GM10248 (cell line): ENCODE data around the gene MSRB1.

Experiments used
- CTCF ChIA-PET: fragments of 300-600 bp; sonication (Branson Sonifier 250); formaldehyde crosslinking; extraction: SDS; loops from one replicate; lab custom pipeline; 2021; ENCODE audit warnings: antibody characterized with exemption; lab: Yijun Ruan, JAX
- POLR2A ChIA-PET: fragments of 350-650 bp; sonication (Branson Sonifier 250); formaldehyde crosslinking; extraction: SDS; loops from one replicate; lab custom pipeline; 2020; ENCODE audit warnings: antibody characterized with exemption; lab: Yijun Ruan, JAX
- DNase-seq: peaks from one replicate; pipeline ENCODE4 v3.0.0; 2012; ENCODE audit errors: extremely low spot score
- CTCF ChIP-seq: IDR thresholded peaks from 2 replicates; pipeline ENCODE4 v1.5.1; 2012; ENCODE audit warnings: mild to moderate bottlenecking, low read depth; ENCODE audit errors: extremely low read depth, missing control alignments, control extremely low read depth

Gene MSRB1

GRCh38 chr16:1990101-1990350 lies 47.0 kb upstream of the MSRB1 start:
- DNase-seq, result no peak
- ChIA-PET POLR2A (interaction anchor here (0.6 to 3.3 kb wide), 3 partner anchors 25 to 165 kb away, joined by 3 to 22 read pairs (median 9); partner anchors contain the start of genes RPS2 and TRAF7), CTCF (interaction anchor here (1.1 to 7.3 kb wide), 2 partner anchors 13 to 127 kb away, joined by 3 to 63 read pairs; no protein-coding TSS in a partner anchor)
- no peak for TF ChIP-seq CTCF

GRCh38 chr16:1989209-1990100 lies 46.5 kb upstream of the MSRB1 start, which contains the start of gene SYNGR3:
TSS of gene SYNGR3 (plus strand) at chr16:1989970. CDS start at chr16:1990103, 133 bp downstream.
- no peak for DNase-seq
- ChIA-PET POLR2A (interaction anchor here (2.2 to 3.3 kb wide), 2 partner anchors 24 to 166 kb away, joined by 9 to 22 read pairs; partner anchors contain the start of genes RPS2 and TRAF7), CTCF (interaction anchor here (5.5 to 7.3 kb wide), 2 partner anchors 14 kb away, joined by 30 to 63 read pairs; no protein-coding TSS in a partner anchor)
- no peak for TF ChIP-seq CTCF

GRCh38 chr16:1987198-1987597 lies 44.2 kb upstream of the MSRB1 start:
- POLR2A ChIA-PET, result interaction anchor here (1.4 to 1.8 kb wide), 2 partner anchors 22 to 168 kb away, joined by 4 to 5 read pairs; partner anchors contain the start of genes RPS2 and TRAF7
- CTCF ChIA-PET, result interaction anchor here (5.5 kb wide), 1 partner anchor 17 kb away, joined by 30 read pairs; no protein-coding TSS in a partner anchor
- DNase-seq, result no peak
- TF ChIP-seq CTCF, result no peak

- DNase-seq, result no peak
- TF ChIP-seq CTCF, result no peak
- POLR2A ChIA-PET, result interaction anchor here (1.2 to 2.6 kb wide), 2 partner anchors 20 to 25 kb away, joined by 4 to 9 read pairs; partner anchors contain the start of gene RPS2
- CTCF ChIA-PET, result interaction anchor here (5.5 kb wide), 1 partner anchor 18 kb away, joined by 30 read pairs; no protein-coding TSS in a partner anchor
These were observed 42.6 kb upstream of the MSRB1 start for GRCh38 chr16:1985466-1986150.

GRCh38 chr16:1984347-1985225 lies 41.6 kb upstream of the MSRB1 start:
- no peak for TF ChIP-seq CTCF
- POLR2A ChIA-PET, result interaction anchor here (0.6 to 2.6 kb wide), 2 partner anchors 19 to 171 kb away, joined by 4 to 9 read pairs; partner anchors contain the start of genes RPS2 and TRAF7
- no peak for DNase-seq
- CTCF ChIA-PET, result interaction anchor here (0.8 to 5.5 kb wide), 4 partner anchors 19 to 167 kb away, joined by 3 to 30 read pairs (median 4); no protein-coding TSS in a partner anchor
